Activated B cell treated with CpG ODN at 0.5 μM for 24 hours (primary cell): ENCODE results near the gene SNRNP25. TPM values are rescaled to one million over a fixed set of nuclear protein-coding genes. Genes with fewer than 3 reads are reported as not detected.

Source experiments
- ATAC-seq: fragments of 200-7000 bp; cut with Tn5 transposase; one replicate; pipeline ENCODE4 v1.10.0; 2021; ENCODE audit warnings: low read depth, mild to moderate bottlenecking, moderate library complexity
- CTCF ChIA-PET: fragments of 350-600 bp; sonication (Branson Sonifier 250); formaldehyde crosslinking; loops from one replicate; lab custom pipeline; 2021; ENCODE audit warnings: antibody characterized with exemption; lab: Charles Lee
- POLR2A ChIA-PET: fragments of 350-600 bp; sonication (Branson Sonifier 250); formaldehyde crosslinking; loops from one replicate; lab custom pipeline; 2021; ENCODE audit warnings: antibody characterized with exemption; lab: Charles Lee
- DNase-seq: peaks from one replicate; pipeline ENCODE4 v3.0.0; 2022
- H3K27ac Mint-ChIP-seq: one replicate; pipeline ENCODE4 v1.8.0; 2020; ENCODE audit warnings: mixed read lengths
- H3K27me3 Mint-ChIP-seq: one replicate; pipeline ENCODE4 v1.8.0; 2021; ENCODE audit warnings: mixed read lengths
- H3K36me3 Mint-ChIP-seq: one replicate; pipeline ENCODE4 v1.8.0; 2021; ENCODE audit warnings: low read depth, mixed read lengths
- H3K4me1 Mint-ChIP-seq: one replicate; pipeline ENCODE4 v1.8.0; 2021; ENCODE audit warnings: mixed read lengths
- H3K4me3 Mint-ChIP-seq: one replicate; pipeline ENCODE4 v1.8.0; 2020; ENCODE audit warnings: mild to moderate bottlenecking, mixed read lengths
- H3K9me3 Mint-ChIP-seq: one replicate; pipeline ENCODE4 v1.8.0; 2020; ENCODE audit warnings: mixed read lengths
- intact Hi-C: fragments of 100-400 bp; cut with micrococcal nuclease; formaldehyde crosslinking; loops from one replicate; pipeline ENCODE4 v1.15.1; 2024
- total RNA-seq: library from RNA; stranded (reverse); gene quantifications from 2 replicates; pipeline ENCODE4 v1.2.3, GENCODE V29; 2022
- TF ChIP-seq, protein P1 (sequence below): fragments of 200-600 bp; IDR thresholded peaks from one replicate; pipeline ENCODE4 v1.8.0; 2022; ENCODE audit warnings: antibody characterized with exemption, mild to moderate bottlenecking

SNRNP25 gene
- total RNA-seq, 1 donor from 2014 or later: 34.9 TPM

DNA sequence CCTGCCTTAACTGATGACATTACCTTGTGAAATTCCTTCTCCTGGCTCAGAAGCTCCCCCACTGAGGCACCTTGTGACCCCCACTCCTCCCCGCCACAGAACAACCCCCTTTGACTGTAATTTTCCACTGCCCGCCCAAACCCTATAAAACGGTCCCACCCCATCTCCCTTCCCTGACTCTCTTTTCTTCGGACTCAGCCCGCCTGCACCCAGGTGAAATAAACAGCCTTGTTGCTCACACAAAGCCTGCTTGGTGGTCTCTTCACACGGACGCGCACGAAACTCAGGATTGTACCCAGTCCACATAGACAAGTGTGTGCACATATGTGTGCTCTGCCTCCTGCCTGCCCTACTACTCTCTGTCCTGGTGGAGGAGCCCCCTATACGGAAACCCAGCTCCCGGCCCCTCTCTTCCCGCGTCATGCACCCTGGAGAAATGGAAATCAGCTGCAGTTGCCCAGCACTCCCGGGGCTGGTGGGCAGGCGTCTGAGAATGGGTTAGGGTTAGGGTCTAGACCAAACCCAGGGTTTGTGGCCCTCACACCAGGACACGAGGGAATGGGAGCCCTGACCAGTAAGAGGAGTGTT, 21.2 kb downstream of the SNRNP25 start:
- POLR2A ChIA-PET: interaction anchor here (1.1 kb wide), 2 partner anchors 14 to 22 kb away, joined by 3 read pairs; partner anchors contain the start of gene POLR3K
- Mint-ChIP-seq H3K27me3 (peaks cover 20% of the 10 kb centered on the region), H3K4me1 (peaks cover 35% of the 10 kb centered on the region), H3K36me3 (peaks cover 5% of the 10 kb centered on the region), H3K9me3 (no peaks in the 10 kb centered on the region), H3K27ac (no peak overlapping the region), H3K4me3 (no peak overlapping the region)
- no peak for ATAC-seq
- intact Hi-C loops: no loop called here
- TF ChIP-seq, protein P1, sequence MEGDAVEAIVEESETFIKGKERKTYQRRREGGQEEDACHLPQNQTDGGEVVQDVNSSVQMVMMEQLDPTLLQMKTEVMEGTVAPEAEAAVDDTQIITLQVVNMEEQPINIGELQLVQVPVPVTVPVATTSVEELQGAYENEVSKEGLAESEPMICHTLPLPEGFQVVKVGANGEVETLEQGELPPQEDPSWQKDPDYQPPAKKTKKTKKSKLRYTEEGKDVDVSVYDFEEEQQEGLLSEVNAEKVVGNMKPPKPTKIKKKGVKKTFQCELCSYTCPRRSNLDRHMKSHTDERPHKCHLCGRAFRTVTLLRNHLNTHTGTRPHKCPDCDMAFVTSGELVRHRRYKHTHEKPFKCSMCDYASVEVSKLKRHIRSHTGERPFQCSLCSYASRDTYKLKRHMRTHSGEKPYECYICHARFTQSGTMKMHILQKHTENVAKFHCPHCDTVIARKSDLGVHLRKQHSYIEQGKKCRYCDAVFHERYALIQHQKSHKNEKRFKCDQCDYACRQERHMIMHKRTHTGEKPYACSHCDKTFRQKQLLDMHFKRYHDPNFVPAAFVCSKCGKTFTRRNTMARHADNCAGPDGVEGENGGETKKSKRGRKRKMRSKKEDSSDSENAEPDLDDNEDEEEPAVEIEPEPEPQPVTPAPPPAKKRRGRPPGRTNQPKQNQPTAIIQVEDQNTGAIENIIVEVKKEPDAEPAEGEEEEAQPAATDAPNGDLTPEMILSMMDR: no peak
- CTCF ChIA-PET: interaction anchor here (1.3 to 3.2 kb wide), 3 partner anchors 9 to 22 kb away, joined by 6 to 19 read pairs (median 6); no protein-coding TSS in a partner anchor
- DNase-seq: no peak

DNA sequence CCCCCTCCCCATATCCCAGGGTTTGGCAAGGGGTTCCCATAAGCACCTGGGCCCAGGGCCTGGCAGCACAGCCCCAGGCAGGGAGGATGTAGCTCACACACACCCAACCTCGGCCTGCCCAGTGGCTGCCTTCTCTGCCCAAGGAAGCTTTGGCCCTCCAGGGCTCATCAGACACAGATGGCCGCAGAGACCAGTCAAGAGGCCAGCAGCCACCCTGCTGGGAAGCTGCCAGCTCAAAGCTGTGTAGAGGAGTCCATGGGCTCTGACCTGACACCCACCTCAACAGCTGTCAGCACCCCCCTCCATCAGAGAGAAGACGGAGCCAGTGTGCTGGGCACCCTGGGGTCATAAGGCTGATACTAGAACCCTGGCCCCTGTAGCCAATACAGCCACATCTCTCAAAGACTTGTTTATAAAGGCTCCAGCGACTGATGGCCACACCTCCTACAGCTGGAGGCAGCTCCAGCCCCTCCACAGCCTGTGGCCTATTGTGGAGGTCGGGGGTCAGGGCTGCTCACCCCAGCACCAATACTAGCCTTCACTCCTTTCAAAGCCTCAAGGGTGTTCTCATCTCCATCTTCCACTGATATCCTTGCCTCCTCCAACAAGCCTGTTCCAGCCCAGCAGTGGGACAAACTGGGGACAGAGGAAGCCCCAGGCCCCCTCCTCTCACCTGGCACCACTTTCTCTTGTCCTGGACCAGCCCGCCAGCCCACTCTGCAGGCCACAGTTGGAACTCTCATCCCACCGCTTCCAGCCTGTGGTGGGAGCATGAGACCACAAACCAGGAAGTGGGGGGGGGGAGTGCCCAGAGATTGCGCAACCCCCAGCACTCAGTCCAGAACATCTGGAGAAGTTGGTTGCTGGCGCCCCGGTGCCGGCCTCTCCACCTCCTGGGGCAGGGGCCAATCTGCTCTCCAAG, 22.2 kb downstream of the SNRNP25 start:
- H3K36me3 Mint-ChIP-seq: peaks cover 13% of the 10 kb centered on the region
- TF ChIP-seq, protein P1: no peak
- ChIA-PET CTCF (interaction anchor here (1.3 to 3.2 kb wide), 2 partner anchors 10 to 21 kb away, joined by 6 to 19 read pairs; no protein-coding TSS in a partner anchor), POLR2A (interaction anchor here (0.6 to 2.6 kb wide), 3 partner anchors 13 to 37 kb away, joined by 3 to 16 read pairs (median 6); no protein-coding TSS in a partner anchor)
- no peak overlapping the region for H3K4me3 Mint-ChIP-seq
- peaks cover 36% of the 10 kb centered on the region for H3K4me1 Mint-ChIP-seq
- ATAC-seq (no peak), DNase-seq (no peak)
- peaks cover 15% of the 10 kb centered on the region for H3K27me3 Mint-ChIP-seq
- no peaks in the 10 kb centered on the region for H3K9me3 Mint-ChIP-seq
- intact Hi-C loops: no loop called here
- H3K27ac Mint-ChIP-seq: no peak overlapping the region

DNA sequence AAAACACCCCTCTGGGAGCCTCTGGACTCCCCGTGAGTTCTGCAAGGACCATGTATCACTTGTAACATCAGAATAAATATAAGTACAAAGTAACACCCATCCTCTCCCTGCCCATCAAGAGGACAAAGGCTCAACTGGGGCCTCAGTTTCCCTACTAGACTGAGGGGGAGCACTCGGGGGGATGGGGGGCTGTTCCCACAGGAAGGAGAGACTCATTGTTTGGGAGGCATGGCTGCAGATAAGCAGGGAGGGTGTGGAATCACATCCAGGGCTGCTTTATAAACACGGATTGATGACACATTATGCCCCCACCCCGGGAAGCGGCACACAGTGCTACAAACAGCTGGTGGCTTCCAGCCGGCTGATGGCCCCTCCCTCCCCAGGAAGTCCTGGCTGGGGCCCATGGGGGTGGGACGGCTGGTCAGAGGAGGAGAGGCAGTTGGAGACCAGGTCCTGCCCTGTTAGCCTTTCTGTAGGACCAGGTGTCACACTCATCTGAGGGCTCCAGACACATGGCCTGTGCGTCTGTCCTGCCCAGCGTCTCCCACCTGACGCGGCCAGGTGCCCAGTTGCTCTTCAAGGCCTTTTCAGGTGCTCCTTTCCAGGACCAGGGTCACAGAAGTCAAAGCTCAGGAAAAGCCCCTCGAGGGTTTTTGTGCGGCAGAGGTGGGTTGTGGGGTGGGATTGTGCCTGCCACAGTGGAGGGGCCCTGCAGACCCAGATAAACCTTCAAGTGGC, 23.1 kb downstream of the SNRNP25 start:
- Mint-ChIP-seq H3K9me3 (no peaks in the 10 kb centered on the region), H3K4me1 (peaks cover 38% of the 10 kb centered on the region), H3K27ac (peak overlapping the region; percentile 56), H3K4me3 (peak overlapping the region; percentile 78), H3K36me3 (peaks cover 16% of the 10 kb centered on the region), H3K27me3 (peaks cover 10% of the 10 kb centered on the region)
- POLR2A ChIA-PET: interaction anchor here (0.7 to 2.6 kb wide), 6 partner anchors 11 to 276 kb away, joined by 3 to 16 read pairs (median 8); partner anchors contain the start of genes AXIN1, POLR3K and SNRNP25
- CTCF ChIA-PET: interaction anchor here (1.4 to 3.2 kb wide), 2 partner anchors 11 to 20 kb away, joined by 12 to 19 read pairs; no protein-coding TSS in a partner anchor
- intact Hi-C loops: loop anchor here (1.0 kb wide), 2 partner anchors 11 to 23 kb away; partner anchors contain the start of genes POLR3K and SNRNP25
- DNase-seq (no peak), ATAC-seq (no peak)
- TF ChIP-seq, protein P1: no peak

DNA sequence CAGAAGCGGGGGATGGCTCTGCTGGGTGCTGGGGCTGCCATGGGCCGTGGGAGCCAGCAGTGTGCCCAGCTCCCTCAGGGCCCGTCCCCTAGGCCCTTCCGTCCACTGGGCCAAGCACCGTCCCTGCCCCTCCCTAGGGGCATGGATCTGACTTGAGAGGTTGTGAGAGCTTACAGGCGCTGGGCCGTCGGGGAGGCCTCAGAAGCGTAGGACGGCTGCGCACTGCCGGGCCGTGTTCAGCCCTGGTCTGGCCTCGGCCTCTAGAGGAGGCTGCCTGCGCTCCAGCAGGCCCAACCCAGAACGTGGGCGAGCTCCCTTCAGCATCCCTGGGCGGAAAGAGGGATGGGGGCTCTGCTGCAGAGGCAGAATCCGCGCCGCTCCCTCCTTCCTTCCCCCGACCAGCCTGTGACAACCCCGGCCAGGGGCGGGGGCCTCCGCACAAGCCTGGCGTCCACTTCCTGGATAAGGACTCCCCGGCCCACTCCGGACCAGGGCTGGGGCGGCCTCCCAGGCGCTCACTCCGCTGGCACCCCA, 23.7 kb downstream of the SNRNP25 start:
- intact Hi-C loops: loop anchor here (1.0 kb wide), 2 partner anchors 12 to 24 kb away; partner anchors contain the start of genes POLR3K and SNRNP25
- Mint-ChIP-seq H3K4me3 (peak overlapping the region; percentile 78), H3K27me3 (peaks cover 10% of the 10 kb centered on the region), H3K36me3 (peaks cover 16% of the 10 kb centered on the region), H3K4me1 (peaks cover 36% of the 10 kb centered on the region), H3K27ac (peak overlapping the region; percentile 56), H3K9me3 (no peaks in the 10 kb centered on the region)
- CTCF ChIA-PET: interaction anchor here (1.4 to 3.2 kb wide), 2 partner anchors 11 to 19 kb away, joined by 12 to 19 read pairs; no protein-coding TSS in a partner anchor
- TF ChIP-seq, protein P1: no peak
- ATAC-seq (peak; percentile 42), DNase-seq (peak; percentile 51)
- POLR2A ChIA-PET: interaction anchor here (0.7 to 2.6 kb wide), 8 partner anchors 12 to 275 kb away, joined by 3 to 16 read pairs (median 4); partner anchors contain the start of genes AXIN1, NPRL3, POLR3K and SNRNP25
